Heart right ventricle (tissue), 16 donors: ENCODE results near the gene CDKAL1. TPM values are rescaled to one million over a fixed set of nuclear protein-coding genes. Genes with fewer than 3 reads are reported as not detected.

ENCODE experiments used
- ATAC-seq, 8 donors: fragments of 200-7000 bp; cut with Tn5 transposase; one replicate each; pipeline ENCODE4 v1.9.1; 2020; ENCODE audit warnings: mild to moderate bottlenecking in 8 of 8, moderate library complexity in 8 of 8, moderate number of reproducible peaks in 1 of 8
- DNase-seq, 2 donors: peaks; one replicate each; pipeline ENCODE4 v3.0.0-alpha.2; 2020
- H3K27ac ChIP-seq, 10 donors: fragments of 200-600 bp; sonication (generic) in 2 of 10; one replicate each; pipeline versions ENCODE4 v1.5.0 to v1.8.0; 2020 to 2022; ENCODE audit warnings: mild to moderate bottlenecking in 3 of 10
- H3K27me3 ChIP-seq, 7 donors: fragments of 200-600 bp; one replicate each; pipeline ENCODE4 v1.8.0; 2021 to 2022; ENCODE audit warnings: mild to moderate bottlenecking in 2 of 7
- H3K36me3 ChIP-seq, 9 donors: fragments of 200-600 bp; sonication (generic) in 1 of 9; one replicate each; pipeline versions ENCODE4 v1.5.0 to v1.8.0; 2020 to 2022; ENCODE audit warnings: mild to moderate bottlenecking in 2 of 9
- H3K4me1 ChIP-seq, 9 donors: fragments of 200-600 bp; sonication (generic) in 1 of 9; one replicate each; pipeline versions ENCODE4 v1.5.0 to v1.8.0; 2020 to 2022; ENCODE audit warnings: mild to moderate bottlenecking in 4 of 9
- H3K4me3 ChIP-seq, 10 donors: fragments of 200-600 bp; sonication (generic) in 2 of 10; one replicate each; pipeline versions ENCODE4 v1.5.0 to v1.8.0; 2020 to 2022; ENCODE audit warnings: mild to moderate bottlenecking in 7 of 10, moderate library complexity in 2 of 10
- H3K9me3 ChIP-seq, 11 donors: fragments of 200-600 bp in 10 of 11; sonication (generic) in 2 of 11; one replicate each; pipeline versions ENCODE4 v1.5.0 to v1.8.0; 2013 to 2022; ENCODE audit warnings: mild to moderate bottlenecking in 2 of 11, control low read depth in 1 of 11, moderate library complexity in 1 of 11
- CTCF ChIP-seq, 9 donors: fragments of 200-600 bp; sonication (generic) in 2 of 9; IDR thresholded peaks; one replicate each; pipeline versions ENCODE4 v1.5.0 to v1.8.0; 2021 to 2022; ENCODE audit warnings: antibody characterized with exemption in 9 of 9, mild to moderate bottlenecking in 5 of 9, moderate library complexity in 1 of 9
- WGBS, 2 donors: extraction: QIAGEN DNeasy Blood & Tissue Kit; methylation state at CpG; one replicate each; pipeline ENCODE4 v1.1.7; 2013; ENCODE audit warnings: inconsistent platforms in 1 of 2; 5-methylcytosine and 5-hydroxymethylcytosine counted together
- intact Hi-C, 10 donors: fragments of 100-400 bp; cut with DNase I; formaldehyde crosslinking; loops; one replicate each; pipeline versions ENCODE4 v1.11.1 to v1.14.2; 2022
- polyA plus RNA-seq, 2 donors: library from polyadenylated mRNA; stranded (reverse); fragments of 200-250 nt; gene quantifications; one replicate each; pipeline ENCODE4 v1.2.3, GENCODE V29; 2013
- total RNA-seq, 10 donors: library from RNA; stranded (reverse); fragmentation: NEBNext Ultra II Directional in 3 of 10; extraction: Animal tissue kit (Norgen Biotek cat#: 25700) in 3 of 10; gene quantifications; one replicate each; pipeline versions ENCODE4 v1.2.1 to v1.2.4, GENCODE V29; 2021 to 2023
- donor health status: Arrhythmogenic right ventricular cardiomyopathy.
- donor health status: ischemic (EF 13 %, LVEDD 7.1; RV severe dilation, severe dysfunction).
- donor health status: healthy with polysubstance abuse.
- donor health status: DM: no; HTN: yes; CAD: no.
- donor health status: DM: no; HTN: no; CAD: no.
- donor health status: ischemic (EF 25% LVEDD 6.9; RV normal size, moderate dysfunction).
- donor health status: ischemic (EF 25% LVEDD 5.7; RV mildly dilated, moderate dysfunction).
- donor health status: healthy.
- donor health status: DM: yes; HTN: yes; CAD: no.
- donor health status: Ischemic cardiomyopathy.
- donor health status: ischemic (EF 35%, LVEDD 5.7; RV mildly dilated, moderate dysfunction).
- donor health status: nonischemic (EF 11% LVEDD 7.7; RV severe dilation, severe dysfunction).
- donor health status: DM: yes; HTN: yes; CAD: no.
- donor health status: PGD.
- donor health status: ischemic (EF 29% LVEDD 5.4; RV normal size, mild dysfunction).
- donor health status: nonischemic (EF 23%, LVEDD 6.1; RV moderate dilation, normal function).

CDKAL1 gene
- total and polyA plus RNA-seq, 12 donors = 3.2 to 14.0 (median 10.6) TPM

DNA sequence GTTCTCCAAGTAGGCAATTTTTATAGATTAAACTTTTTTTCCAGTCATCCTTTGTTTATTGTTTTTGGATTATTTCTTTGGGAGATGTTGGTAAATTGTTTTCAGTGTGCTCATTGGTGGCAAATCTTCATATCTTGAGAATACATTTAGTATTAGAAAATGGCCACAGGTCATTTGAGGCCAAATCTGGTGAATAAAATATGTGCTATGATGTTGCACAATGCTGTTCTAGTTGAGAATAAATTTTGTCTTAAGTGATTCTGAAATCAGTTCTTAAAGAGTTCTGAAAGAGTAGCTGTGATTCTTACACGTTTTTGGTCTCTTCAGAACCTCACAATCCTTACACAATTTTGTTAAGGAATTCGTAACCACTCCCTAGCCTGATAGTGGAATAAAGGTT lies 20.1 kb downstream of the CDKAL1 start:
- ATAC-seq (no peak), DNase-seq (no peak)
- no peaks in the 10 kb centered on the region for H3K4me1 ChIP-seq
- H3K36me3 ChIP-seq = peaks cover 0 to 76% (median 22%) of the 10 kb centered on the region in 9 donors
- no peak overlapping the region for H3K27ac ChIP-seq
- intact Hi-C loops = no loop called here
- H3K9me3 ChIP-seq = no peaks in the 10 kb centered on the region
- no peak for TF ChIP-seq CTCF (IDR thresholded peaks at IDR 0.05)
- H3K4me3 ChIP-seq = no peak overlapping the region
- WGBS, 2 donors = 86 to 90% methylated on average over 2 of the region's 2 CpGs
- H3K27me3 ChIP-seq = no peaks in the 10 kb centered on the region

DNA sequence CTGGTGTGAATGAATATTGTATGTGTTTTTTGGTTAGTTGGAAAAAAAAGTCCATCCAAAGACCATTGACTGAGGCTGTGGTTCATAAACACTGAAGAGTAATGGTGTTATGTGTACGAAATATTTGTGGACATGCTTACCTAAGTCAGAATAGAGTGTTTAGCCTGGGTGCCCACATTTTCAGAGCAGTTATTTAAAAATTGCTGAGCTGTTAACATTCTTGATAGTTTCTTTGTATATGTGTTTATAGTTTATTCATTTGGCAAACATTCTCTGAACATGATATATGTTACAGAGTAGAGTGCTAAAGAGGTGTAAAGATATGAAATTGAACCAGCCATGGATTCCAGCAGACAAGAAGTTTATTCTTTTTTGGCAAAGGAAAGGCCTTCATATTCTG lies 20.6 kb downstream of the CDKAL1 start:
- TF ChIP-seq CTCF (IDR thresholded peaks at IDR 0.05) = no peak
- ATAC-seq (no peak), DNase-seq (no peak)
- Histone ChIP-seq H3K27ac (no peak overlapping the region), H3K27me3 (no peaks in the 10 kb centered on the region), H3K9me3 (no peaks in the 10 kb centered on the region), H3K36me3 (peaks cover 0 to 71% (median 22%) of the 10 kb centered on the region in 9 donors), H3K4me1 (peaks cover 0 to 1% (median 0%) of the 10 kb centered on the region in 9 donors), H3K4me3 (no peak overlapping the region)
- intact Hi-C loops = no loop called here
- WGBS, 2 donors = 98 to 100% methylated on average over 1 of the region's 1 CpG

DNA sequence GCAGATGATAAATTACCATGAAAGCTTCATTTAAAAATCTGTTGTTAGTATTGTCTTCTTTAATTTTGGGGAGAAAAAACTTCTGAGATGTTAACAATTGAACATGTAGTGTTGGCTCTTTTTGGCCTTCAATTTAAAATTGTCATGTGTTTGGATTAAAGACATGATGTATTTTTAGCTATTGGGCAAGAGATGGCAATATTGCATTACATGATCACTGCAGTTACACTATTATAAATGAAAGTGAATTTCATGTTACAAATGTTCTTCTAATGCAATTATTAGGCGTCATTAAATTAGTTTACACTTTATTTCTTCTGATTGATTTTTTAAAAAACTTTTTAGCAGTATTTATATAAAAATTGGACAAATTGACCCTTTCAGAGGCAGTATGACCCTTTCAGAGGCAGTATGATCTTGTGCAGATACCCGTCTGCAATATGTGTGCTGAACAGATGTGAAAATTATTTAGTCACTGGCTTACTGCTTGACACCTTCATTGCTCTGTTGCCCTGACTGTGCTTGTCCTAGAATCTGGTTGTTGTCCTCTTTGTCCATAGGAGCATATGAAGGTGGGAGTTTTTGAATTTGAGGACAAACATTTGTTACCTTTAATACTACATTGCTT lies 25.8 kb downstream of the CDKAL1 start:
- DNase-seq = no peak
- ATAC-seq = peak in 1 of 8 donors; percentile 35
- WGBS, 2 donors = 48 to 65% methylated on average over 2 of the region's 2 CpGs
- no peaks in the 10 kb centered on the region for H3K27me3 ChIP-seq
- peaks cover 0 to 8% (median 5%) of the 10 kb centered on the region in 9 donors for H3K4me1 ChIP-seq
- no peak overlapping the region for H3K4me3 ChIP-seq
- intact Hi-C loops = loop anchor here in 6 of 10 donors (5.0 kb wide), 2 partner anchors 1027 to 1032 kb away; partner anchors contain the start of gene SOX4 (in 1 of the 6)
- peak in 4 of 9 donors; percentile 17 to 49 (median 39) for TF ChIP-seq CTCF (IDR thresholded peaks at IDR 0.05)
- H3K36me3 ChIP-seq = peaks cover 0 to 20% (median 0%) of the 10 kb centered on the region in 9 donors
- H3K9me3 ChIP-seq = no peaks in the 10 kb centered on the region
- H3K27ac ChIP-seq = no peak overlapping the region

DNA sequence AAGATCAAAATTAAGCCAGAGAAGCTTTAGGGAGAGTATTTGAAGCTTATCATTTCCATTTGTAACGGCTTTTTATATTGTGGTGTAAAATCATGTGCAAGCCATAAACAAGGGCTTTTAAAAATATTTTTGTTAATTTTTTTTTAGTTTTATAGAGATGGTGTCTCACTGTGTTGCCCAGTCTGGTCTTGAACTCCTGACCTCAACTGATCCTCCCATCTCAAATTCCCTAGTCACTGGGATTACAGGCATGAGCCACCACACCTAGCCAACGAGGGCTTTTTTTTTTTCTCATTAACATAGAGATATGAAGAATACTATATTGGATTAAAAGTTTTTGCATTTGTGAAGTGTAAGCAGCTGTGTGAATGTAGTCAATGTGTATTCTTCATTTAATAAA lies 29.1 kb downstream of the CDKAL1 start:
- peaks cover 0 to 8% (median 5%) of the 10 kb centered on the region in 9 donors for H3K4me1 ChIP-seq
- intact Hi-C loops = loop anchor here in 6 of 10 donors (5.0 kb wide), 2 partner anchors 1024 to 1029 kb away; partner anchors contain the start of gene SOX4 (in 1 of the 6)
- H3K4me3 ChIP-seq = no peak overlapping the region
- ATAC-seq (no peak), DNase-seq (no peak)
- peaks cover 0 to 5% (median 0%) of the 10 kb centered on the region in 9 donors for H3K36me3 ChIP-seq
- whole genome bisulfite sequencing, 2 donors = 94 to 97% methylated on average over 2 of the region's 2 CpGs
- no peaks in the 10 kb centered on the region for H3K27me3 ChIP-seq
- H3K9me3 ChIP-seq = no peaks in the 10 kb centered on the region
- H3K27ac ChIP-seq = no peak overlapping the region
- no peak for TF ChIP-seq CTCF (IDR thresholded peaks at IDR 0.05)
